HepG2 (cell line): ENCODE data around the gene HSD11B1L. TPM values are rescaled to one million over a fixed set of nuclear protein-coding genes. Genes with fewer than 3 reads are reported as not detected.

ENCODE experiments used
- ATAC-seq: fragments of 200-7000 bp; cut with Tn5 transposase; 3 replicates; pipeline ENCODE4 v1.9.1; 2020; ENCODE audit warnings: mild to moderate bottlenecking, moderate library complexity
- BruUV-seq: library from RNA; stranded (reverse); fragments of 400-500 nt; replicated peaks from 2 replicates; lab custom pipeline; 2021; lab: Mats Ljungman, UMichigan
- CTCF ChIA-PET: fragments of 300-600 bp; formaldehyde crosslinking; extraction: SDS; loops from one replicate; lab custom pipeline; 2021; ENCODE audit warnings: low total read pairs, inconsistent platforms, low intra/inter-chr PET ratio; lab: Yijun Ruan, JAX
- POLR2A ChIA-PET: fragments of 350-600 bp; sonication (Branson Sonifier 250); formaldehyde crosslinking; loops from one replicate; lab custom pipeline; 2020; ENCODE audit warnings: antibody characterized with exemption, inconsistent platforms; lab: Yijun Ruan, JAX
- DNase-seq: peaks from one replicate; pipeline ENCODE4 v3.0.0-alpha.2; 2015; ENCODE audit warnings: low spot score
- FAIRE-seq: peaks from 3 replicates; lab custom pipeline; 2011; peaks lifted over from hg19 to GRCh38; lab: Jason Lieb, UNC
- H2AFZ ChIP-seq: one replicate; pipeline ENCODE4 v1.6.1; 2011; ENCODE audit warnings: low read length, inconsistent platforms
- H3K27ac ChIP-seq: fragments of 300-600 bp; 3 replicates; pipeline ENCODE4 v1.8.0; 2011; ENCODE audit warnings: mixed run types, mild to moderate bottlenecking, mixed read lengths, low read length, inconsistent platforms; ENCODE audit not compliant: insufficient read depth; ENCODE audit errors: extremely low read length
- H3K27me3 ChIP-seq, 2 experiments: fragments of 200-600 bp in 1 of 2; 2 replicates in 1 of 2; 3 replicates in 1 of 2; pipeline versions ENCODE4 v1.6.0 to v1.8.0; 2011; ENCODE audit warnings: low read length in 2 of 2, mild to moderate bottlenecking in 2 of 2, moderate library complexity in 2 of 2, inconsistent platforms in 1 of 2; ENCODE audit not compliant: insufficient read depth in 2 of 2, control insufficient read depth in 1 of 2
- H3K36me3 ChIP-seq, 2 experiments: fragments of 200-600 bp in 1 of 2; replicated peaks in 1 of 2; 2 replicates in 1 of 2; 3 replicates in 1 of 2; pipeline versions ENCODE4 v1.5.1 to v1.8.0; 2011; ENCODE audit warnings: low read length in 2 of 2, inconsistent platforms in 1 of 2; ENCODE audit not compliant: insufficient read depth in 2 of 2, control insufficient read depth in 1 of 2
- H3K4me1 ChIP-seq: 2 replicates; pipeline ENCODE4 v1.5.1; 2012; ENCODE audit warnings: low read length, inconsistent platforms; ENCODE audit not compliant: insufficient read depth
- H3K4me2 ChIP-seq: 2 replicates; pipeline ENCODE4 v1.6.0; 2011; ENCODE audit warnings: low read depth, low read length, inconsistent platforms
- H3K4me3 ChIP-seq, 3 experiments: fragments of 200-600 bp in 1 of 3; sonication (generic), shearing (Covaris generic) in 1 of 3; replicated peaks in 1 of 3; 2 replicates each; pipeline ENCODE4 v1.5.1; 2011 to 2016; ENCODE audit warnings: low read length in 3 of 3, inconsistent platforms in 2 of 3, low read depth in 2 of 3, mild to moderate bottlenecking in 2 of 3, control low read depth in 1 of 3, mixed read lengths in 1 of 3; ENCODE audit not compliant: insufficient read depth in 1 of 3
- H3K79me2 ChIP-seq: one replicate; pipeline ENCODE4 v1.6.1; 2011; ENCODE audit warnings: low read length, inconsistent platforms; ENCODE audit not compliant: insufficient read depth
- H3K9ac ChIP-seq: 2 replicates; pipeline ENCODE4 v1.6.0; 2011; ENCODE audit warnings: mild to moderate bottlenecking, low read depth, low read length, inconsistent platforms; ENCODE audit not compliant: insufficient read depth
- H3K9me3 ChIP-seq: 2 replicates; pipeline ENCODE4 v1.5.1; 2012; ENCODE audit warnings: mild to moderate bottlenecking, low read length
- H4K20me1 ChIP-seq: 2 replicates; pipeline ENCODE4 v1.6.0; 2011; ENCODE audit warnings: inconsistent platforms, mild to moderate bottlenecking, low read length, moderate library complexity; ENCODE audit not compliant: insufficient read depth
- ADNP ChIP-seq: sonication (generic); formaldehyde crosslinking; IDR thresholded peaks from 2 replicates; pipeline ENCODE4 v1.4.0; 2020; ENCODE audit warnings: missing genetic modification reagents
- CEBPB ChIP-seq: IDR thresholded peaks from 2 replicates; pipeline ENCODE4 v1.6.1; 2011; ENCODE audit warnings: low read depth, low read length, improper control_type of control experiment, borderline replicate concordance
- MAFF ChIP-seq: IDR thresholded peaks from 2 replicates; pipeline ENCODE4 v1.6.1; 2011; ENCODE audit warnings: low read depth, low read length, improper control_type of control experiment
- MAFK ChIP-seq, 2 experiments: IDR thresholded peaks in 1 of 2; conservative IDR thresholded peaks in 1 of 2; 2 replicates each; pipeline ENCODE4 v1.6.1; 2011; ENCODE audit warnings: improper control_type of control experiment in 2 of 2, low read length in 2 of 2
- SP2 ChIP-seq: sonication (generic); formaldehyde crosslinking; IDR thresholded peaks from 2 replicates; pipeline ENCODE4 v1.5.1; 2020; ENCODE audit warnings: mild to moderate bottlenecking, missing genetic modification reagents
- ZNF33A ChIP-seq: sonication (generic); formaldehyde crosslinking; IDR thresholded peaks from 2 replicates; pipeline ENCODE4 v1.5.1; 2020; ENCODE audit warnings: missing genetic modification reagents, mild to moderate bottlenecking, moderate library complexity, borderline replicate concordance
- ZNF468 ChIP-seq: sonication (generic); formaldehyde crosslinking; IDR thresholded peaks from 2 replicates; pipeline ENCODE4 v1.8.0; 2022; ENCODE audit warnings: mild to moderate bottlenecking, moderate library complexity, missing genetic modification reagents
- WGBS: methylation state at CpG from one replicate; pipeline ENCODE4 v1.1.6; 2017; ENCODE audit warnings: low lambda C conversion rate; 5-methylcytosine and 5-hydroxymethylcytosine counted together
- in situ Hi-C: cut with HindIII; loops from 2 replicates; pipeline ENCODE4 v1.10.0; 2017; ENCODE audit warnings: low pct_unique_long_range_greater_than_20kb; ENCODE audit not compliant: extremely low pct_ligation_motif_present
- intact Hi-C: fragments of 100-400 bp; cut with micrococcal nuclease; formaldehyde crosslinking; loops from one replicate; pipeline ENCODE4 v1.10.0; 2022; ENCODE audit not compliant: unreplicated experiment
- polyA plus RNA-seq, 8 experiments: library from polyadenylated mRNA; depleted of rRNA in 3 of 8; stranded (reverse) in 7 of 8; unstranded in 1 of 8; fragments of >200 nt; fragmentation: Illumina TruSeq in 4 of 8; extraction: Trizol in 4 of 8; gene quantifications; 2 replicates each; pipeline versions ENCODE4 v1.2.1 to v1.2.3, GENCODE V29; 2011 to 2016; ENCODE audit warnings: low read depth in 4 of 8, missing spikeins in 1 of 8, mixed read lengths in 1 of 8; ENCODE audit not compliant: insufficient read depth in 1 of 8
- total RNA-seq, 5 experiments: library from RNA; depleted of rRNA; stranded (reverse); fragments of >200 nt; fragmentation: Illumina TruSeq; extraction: Trizol; gene quantifications; 2 replicates each; pipeline ENCODE4 v1.2.3, GENCODE V29; 2016; ENCODE audit warnings: low read depth in 1 of 5
- TF ChIP-seq, protein P1 (sequence below): sonication (generic); formaldehyde crosslinking; IDR thresholded peaks from 2 replicates; pipeline ENCODE4 v1.4.0; 2020; ENCODE audit warnings: mild to moderate bottlenecking, missing genetic modification reagents

The HSD11B1L gene
- total and polyA plus RNA-seq, 2 of the 13 experiments (the other 11 are each of a cell fraction or from before 2014, with no cell fraction given) = 2.8 to 3.9 TPM

DNA sequence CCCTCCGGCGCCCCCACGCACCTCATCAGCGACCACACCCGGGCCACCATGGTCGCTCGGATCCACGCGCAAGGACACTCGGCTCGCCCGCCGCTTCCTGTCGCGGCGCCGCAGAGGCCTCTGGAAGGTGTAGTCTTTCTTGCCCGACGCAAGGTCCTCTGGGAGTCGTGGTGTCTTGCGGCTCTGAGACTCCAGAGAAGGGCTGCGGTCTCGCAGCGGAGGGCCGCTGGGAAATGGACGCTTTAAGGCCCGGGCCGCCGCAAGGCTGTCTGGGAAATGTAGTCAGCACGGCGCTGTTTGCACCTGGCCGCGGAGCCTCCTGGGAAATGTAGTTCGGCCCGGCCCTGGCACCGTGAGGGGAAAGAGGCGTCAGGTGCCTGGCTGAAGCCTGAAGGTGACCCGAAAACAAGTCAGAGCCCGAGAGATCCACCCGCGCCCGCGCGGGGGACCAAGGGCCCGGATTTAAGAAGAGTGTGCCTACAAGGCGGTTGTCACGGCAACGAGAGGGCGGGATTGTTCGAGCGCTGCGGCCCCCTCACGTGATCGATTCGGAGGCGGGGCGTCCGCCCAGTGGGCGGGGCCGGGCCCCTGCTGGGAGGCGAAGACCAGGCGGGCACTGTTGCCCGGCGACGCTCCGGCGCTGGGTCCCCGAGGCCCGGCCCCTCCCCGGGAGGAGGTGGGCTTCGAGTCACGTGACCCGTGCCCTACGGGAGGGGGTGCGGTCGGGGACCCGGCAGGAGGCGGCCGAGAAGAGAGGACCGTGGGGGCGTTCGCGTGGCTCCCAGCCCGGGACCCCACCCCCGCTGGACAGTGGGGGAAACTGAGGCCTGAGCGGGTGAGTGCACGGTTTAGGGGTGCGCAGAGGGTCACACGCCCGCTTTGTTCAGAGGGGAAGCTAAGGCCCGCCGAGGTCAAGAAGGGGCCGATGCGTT is at the start of gene HSD11B1L, which contains the start of gene MICOS13 (continued):
- TF ChIP-seq, protein P1, sequence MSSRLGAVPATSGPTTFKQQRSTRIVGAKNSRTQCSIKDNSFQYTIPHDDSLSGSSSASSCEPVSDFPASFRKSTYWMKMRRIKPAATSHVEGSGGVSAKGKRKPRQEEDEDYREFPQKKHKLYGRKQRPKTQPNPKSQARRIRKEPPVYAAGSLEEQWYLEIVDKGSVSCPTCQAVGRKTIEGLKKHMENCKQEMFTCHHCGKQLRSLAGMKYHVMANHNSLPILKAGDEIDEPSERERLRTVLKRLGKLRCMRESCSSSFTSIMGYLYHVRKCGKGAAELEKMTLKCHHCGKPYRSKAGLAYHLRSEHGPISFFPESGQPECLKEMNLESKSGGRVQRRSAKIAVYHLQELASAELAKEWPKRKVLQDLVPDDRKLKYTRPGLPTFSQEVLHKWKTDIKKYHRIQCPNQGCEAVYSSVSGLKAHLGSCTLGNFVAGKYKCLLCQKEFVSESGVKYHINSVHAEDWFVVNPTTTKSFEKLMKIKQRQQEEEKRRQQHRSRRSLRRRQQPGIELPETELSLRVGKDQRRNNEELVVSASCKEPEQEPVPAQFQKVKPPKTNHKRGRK (CRISPR knock-in tag) = no peak
- TF ChIP-seq ZNF468 (no peak), ADNP (CRISPR knock-in tag) (no peak), SP2 (CRISPR knock-in tag) (peak; percentile 46)

DNA sequence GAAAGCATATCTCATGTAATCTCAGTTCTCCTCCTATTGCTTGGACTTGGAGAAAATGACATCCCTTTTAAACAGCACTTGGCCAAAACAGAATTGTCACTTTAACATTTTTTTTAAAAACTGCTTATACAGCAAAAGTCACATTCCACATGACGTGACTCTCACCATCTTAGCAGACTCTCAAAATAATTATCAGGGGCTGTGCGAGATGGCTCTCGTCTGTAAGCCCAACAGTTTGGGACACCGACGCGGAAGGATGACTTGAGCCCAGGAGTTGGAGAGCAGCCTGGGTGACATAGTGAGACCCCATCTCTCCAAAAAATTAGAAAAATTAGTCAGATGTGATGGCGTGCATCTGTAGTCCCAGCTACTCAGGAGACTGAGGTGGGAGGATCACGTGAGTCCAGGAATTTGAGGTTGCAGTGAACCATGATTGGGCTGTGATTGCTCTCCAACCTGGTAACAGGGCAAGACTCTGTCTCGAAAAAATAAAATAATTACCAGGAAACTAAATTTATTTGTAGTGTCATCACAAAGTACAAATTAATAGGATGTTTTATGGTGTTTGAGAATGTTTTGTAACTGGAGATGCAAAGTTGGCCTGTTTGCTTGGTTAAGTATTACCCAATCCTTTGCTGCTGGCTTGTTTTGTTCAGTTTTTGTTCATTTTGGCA is 49.1 kb upstream of the HSD11B1L start:
- DNase-seq = no peak
- CTCF ChIA-PET = no interaction called here
- Histone ChIP-seq H3K79me2 (peaks cover 94% of the 10 kb centered on the region), H3K27ac (no peak overlapping the region), H3K4me1 (peaks cover 61% of the 10 kb centered on the region), H3K9me3 (no peaks in the 10 kb centered on the region), H3K9ac (no peak overlapping the region), H4K20me1 (peaks cover 70% of the 10 kb centered on the region), H3K36me3 (peaks cover 16 to 74% of the 10 kb centered on the region in 2 experiments), H2AFZ (no peak overlapping the region), H3K27me3 (no peaks in the 10 kb centered on the region), H3K4me3 (no peak overlapping the region), H3K4me2 (no peak overlapping the region)
- no peak for ATAC-seq
- WGBS = 96% methylated on average over 9 of the region's 9 CpGs
- POLR2A ChIA-PET = interaction anchor here (0.8 kb wide), 1 partner anchor 9 kb away, joined by 3 read pairs; the partner anchor contains the start of genes SAFB and SAFB2
- TF ChIP-seq CEBPB = peak; percentile 46; the same call in 1 of the 2 replicates
- TF ChIP-seq MAFF = peak; percentile 95
- TF ChIP-seq MAFK (conservative IDR thresholded peaks at IDR 0.05 in 1 of 2, IDR thresholded peaks at IDR 0.05 in 1 of 2; ENCODE audit: low read length in 2 of 2) = peak; percentile 93 to 97
- TF ChIP-seq ZNF33A (CRISPR knock-in tag) = no peak
- no TSS peak for BruUV-seq
- peak; percentile 12 for FAIRE-seq
- intact Hi-C loops (no loop called here), in situ Hi-C loops (no loop called here)
